GM18909 (cell line): ENCODE results near the gene NGRN.

Experiments used
- ATAC-seq: cut with Tn5 transposase; IDR thresholded peaks from one replicate; pipeline ENCODE4 v1.9.1; 2021; ENCODE audit warnings: mild to moderate bottlenecking; ENCODE audit not compliant: unreplicated experiment, poor library complexity

The NGRN gene

DNA sequence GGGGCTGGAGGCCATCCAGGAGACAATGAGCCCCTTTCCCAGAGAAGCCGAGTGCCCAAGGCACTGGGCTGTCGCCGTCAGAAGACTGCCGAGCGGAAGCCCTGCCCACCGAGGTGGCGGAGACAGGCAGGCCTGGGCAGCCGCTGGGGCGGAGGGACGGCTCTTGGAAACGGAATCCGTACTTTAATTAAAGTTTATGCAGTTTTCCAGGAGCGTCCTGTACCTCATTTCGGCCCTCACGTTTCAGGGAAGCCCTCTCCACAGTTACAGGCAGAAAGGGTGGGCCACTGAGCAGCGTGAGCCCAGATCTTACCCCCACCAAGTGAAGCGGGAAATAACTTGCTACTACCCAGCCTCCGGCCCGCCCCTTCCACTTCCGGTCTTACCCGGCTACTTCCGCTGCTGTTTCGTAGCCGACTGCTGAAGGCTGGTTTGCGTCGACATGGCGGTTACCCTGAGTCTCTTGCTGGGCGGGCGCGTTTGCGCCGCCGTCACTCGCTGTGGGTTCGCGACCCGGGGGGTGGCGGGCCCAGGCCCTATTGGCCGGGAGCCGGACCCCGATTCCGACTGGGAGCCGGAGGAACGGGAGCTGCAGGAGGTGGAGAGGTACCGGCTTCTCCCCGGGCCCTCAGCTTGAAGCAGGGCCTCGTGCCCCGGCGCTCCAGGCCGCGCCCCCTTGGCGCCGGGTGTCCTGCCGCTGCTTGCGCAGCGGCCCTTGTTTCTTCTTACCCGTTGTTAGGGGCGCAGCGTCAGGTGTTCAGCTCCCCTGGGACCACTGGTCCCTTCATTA is at the start of gene NGRN:
Gene NGRN (plus strand): TSS at position 402 of the 790 bp plus-strand sequence. CDS start 41 bp downstream, at position 443.
- ATAC-seq: peak; percentile 91

GRCh38 chr15:90217671-90218394 is 47.6 kb upstream of the NGRN start:
- no peak for ATAC-seq

GRCh38 chr15:90219421-90220141 is 45.9 kb upstream of the NGRN start:
- ATAC-seq: no peak

DNA sequence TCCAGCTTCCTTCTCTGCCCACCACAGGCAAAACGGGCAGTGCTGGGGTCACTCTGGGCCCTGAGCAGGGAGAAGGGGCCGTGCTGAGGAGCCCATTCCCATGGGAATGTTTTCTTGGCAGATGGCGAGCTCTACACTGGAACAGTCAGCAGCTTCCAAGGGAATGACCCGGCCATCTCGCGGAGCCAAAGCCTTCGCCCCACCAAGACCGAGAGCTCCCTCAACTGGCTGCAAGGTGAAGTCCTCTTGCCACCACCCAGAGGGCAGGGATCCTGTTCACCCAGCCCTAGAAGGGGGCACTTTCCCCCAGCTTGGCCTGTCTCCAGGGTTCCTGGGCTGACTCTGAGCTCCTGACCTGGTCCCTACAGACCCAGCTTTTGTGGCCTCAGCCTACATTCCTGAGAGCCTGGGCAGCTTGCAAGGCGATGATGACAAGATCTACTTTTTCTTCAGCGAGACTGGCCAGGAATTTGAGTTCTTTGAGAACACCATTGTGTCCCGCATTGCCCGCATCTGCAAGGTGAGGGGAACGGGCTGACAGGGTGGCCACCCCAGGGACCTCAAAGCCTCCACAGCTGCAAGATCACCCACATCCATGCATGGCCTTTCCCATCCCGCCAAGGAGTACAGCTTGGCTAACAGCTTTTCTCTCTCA is 44.1 kb upstream of the NGRN start:
- no peak for ATAC-seq

GRCh38 chr15:90222547-90222946 is 42.9 kb upstream of the NGRN start:
- ATAC-seq: no peak

DNA sequence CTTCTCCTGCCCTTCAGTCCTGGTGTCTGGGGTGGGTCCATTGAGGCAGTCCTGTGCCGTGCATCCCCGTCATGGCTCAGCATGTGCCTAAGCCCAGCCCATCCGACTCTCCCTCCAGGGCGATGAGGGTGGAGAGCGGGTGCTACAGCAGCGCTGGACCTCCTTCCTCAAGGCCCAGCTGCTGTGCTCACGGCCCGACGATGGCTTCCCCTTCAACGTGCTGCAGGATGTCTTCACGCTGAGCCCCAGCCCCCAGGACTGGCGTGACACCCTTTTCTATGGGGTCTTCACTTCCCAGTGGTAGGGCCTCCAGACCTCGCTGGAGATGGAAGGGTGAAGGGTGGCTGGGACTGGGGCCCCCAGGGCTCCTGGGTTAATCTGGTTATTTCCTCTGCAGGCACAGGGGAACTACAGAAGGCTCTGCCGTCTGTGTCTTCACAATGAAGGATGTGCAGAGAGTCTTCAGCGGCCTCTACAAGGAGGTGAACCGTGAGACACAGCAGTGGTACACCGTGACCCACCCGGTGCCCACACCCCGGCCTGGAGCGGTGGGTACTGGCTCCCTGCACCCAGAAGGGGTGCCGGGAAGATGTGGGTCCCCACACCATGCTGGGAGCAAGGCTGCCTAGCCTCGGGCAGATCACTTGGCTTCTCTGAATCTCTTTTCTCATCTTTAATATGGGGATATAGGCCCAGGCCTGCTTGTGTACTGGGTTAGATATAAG is 41.9 kb upstream of the NGRN start:
- no peak for ATAC-seq

GRCh38 chr15:90225047-90225446 is 40.4 kb upstream of the NGRN start:
- no peak for ATAC-seq

DNA sequence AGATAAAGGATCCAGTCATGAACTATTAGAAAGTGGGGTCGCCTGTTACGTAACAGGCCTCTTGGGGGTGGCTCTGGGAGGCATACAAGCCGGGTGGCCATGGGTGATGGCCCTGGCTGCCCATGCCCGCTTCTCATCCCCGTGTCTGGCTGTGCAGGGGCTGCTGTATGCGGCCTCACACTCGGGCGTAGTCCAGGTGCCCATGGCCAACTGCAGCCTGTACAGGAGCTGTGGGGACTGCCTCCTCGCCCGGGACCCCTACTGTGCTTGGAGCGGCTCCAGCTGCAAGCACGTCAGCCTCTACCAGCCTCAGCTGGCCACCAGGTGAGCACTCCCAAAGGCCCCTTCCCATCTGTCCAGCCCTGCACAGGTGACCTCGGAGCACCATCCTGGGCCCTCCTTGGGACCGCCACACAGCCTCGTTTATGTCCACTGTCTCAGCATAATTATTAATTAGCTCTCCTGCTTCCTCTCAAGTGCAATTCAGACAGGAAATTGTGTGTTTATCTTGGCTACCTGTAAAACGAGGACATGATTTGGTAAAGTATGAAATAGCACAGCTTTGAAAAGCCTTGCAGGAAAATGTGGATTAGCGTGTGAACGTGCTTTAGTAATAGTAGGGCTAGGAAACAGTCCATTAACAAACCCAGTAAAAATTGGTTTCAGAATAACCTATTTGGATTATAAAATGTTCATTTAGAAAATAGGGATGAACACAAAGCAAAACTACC is 39.8 kb upstream of the NGRN start:
- ATAC-seq: no peak

DNA sequence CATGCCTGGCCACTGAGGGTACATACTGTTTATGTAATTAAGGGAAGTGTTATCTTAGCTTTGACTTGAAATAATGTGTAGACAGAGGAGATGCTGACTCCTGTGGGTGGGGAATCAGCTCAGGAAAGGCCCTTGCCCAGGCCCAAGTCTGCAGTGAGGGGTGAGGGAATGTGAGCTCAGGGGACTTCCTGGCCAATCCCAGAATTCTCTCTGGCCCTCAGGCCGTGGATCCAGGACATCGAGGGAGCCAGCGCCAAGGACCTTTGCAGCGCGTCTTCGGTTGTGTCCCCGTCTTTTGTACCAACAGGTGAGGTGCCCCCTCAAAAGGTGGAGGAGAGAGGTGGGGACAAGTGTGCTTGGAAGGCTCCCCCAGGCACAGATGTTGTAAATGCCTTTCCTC is 38.1 kb upstream of the NGRN start:
- no peak for ATAC-seq

GRCh38 chr15:90227816-90228772 is 37.4 kb upstream of the NGRN start:
- no peak for ATAC-seq

DNA sequence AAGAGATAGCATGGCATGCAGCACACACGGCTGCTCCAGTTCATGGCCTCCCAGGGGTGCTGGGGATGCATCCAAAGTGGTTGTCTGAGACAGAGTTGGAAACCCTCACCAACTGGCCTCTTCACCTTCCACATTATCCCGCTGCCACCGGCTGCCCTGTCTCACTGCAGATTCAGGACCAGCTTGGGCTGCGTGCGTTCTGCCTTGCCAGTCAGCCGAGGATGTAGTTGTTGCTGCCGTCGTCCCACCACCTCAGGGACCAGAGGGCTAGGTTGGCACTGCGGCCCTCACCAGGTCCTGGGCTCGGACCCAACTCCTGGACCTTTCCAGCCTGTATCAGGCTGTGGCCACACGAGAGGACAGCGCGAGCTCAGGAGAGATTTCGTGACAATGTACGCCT is 36.5 kb upstream of the NGRN start:
- ATAC-seq: no peak

DNA sequence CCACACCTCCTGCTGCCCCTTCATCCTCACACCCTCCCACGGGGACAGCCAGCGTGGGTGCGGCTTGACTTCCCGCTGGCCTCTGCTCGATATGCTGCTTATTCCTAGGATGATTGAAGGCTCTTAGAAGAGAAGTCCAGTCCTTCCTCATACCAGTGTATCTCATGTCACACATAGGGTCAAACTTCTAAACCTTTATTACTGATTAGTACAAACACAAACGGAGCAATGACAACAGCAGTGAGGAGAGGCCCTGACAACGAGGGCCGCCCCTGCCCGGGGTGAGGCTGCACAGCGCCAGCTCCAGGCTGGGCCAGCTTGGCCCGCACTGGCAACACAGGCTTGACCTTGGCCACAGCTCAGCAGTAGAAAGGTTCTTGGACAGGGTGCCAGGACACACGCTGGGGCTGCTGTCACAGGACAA is 35.4 kb upstream of the NGRN start:
- no peak for ATAC-seq

- ATAC-seq: no peak
These were observed 34.9 kb upstream of the NGRN start for GRCh38 chr15:90230610-90231009.

DNA sequence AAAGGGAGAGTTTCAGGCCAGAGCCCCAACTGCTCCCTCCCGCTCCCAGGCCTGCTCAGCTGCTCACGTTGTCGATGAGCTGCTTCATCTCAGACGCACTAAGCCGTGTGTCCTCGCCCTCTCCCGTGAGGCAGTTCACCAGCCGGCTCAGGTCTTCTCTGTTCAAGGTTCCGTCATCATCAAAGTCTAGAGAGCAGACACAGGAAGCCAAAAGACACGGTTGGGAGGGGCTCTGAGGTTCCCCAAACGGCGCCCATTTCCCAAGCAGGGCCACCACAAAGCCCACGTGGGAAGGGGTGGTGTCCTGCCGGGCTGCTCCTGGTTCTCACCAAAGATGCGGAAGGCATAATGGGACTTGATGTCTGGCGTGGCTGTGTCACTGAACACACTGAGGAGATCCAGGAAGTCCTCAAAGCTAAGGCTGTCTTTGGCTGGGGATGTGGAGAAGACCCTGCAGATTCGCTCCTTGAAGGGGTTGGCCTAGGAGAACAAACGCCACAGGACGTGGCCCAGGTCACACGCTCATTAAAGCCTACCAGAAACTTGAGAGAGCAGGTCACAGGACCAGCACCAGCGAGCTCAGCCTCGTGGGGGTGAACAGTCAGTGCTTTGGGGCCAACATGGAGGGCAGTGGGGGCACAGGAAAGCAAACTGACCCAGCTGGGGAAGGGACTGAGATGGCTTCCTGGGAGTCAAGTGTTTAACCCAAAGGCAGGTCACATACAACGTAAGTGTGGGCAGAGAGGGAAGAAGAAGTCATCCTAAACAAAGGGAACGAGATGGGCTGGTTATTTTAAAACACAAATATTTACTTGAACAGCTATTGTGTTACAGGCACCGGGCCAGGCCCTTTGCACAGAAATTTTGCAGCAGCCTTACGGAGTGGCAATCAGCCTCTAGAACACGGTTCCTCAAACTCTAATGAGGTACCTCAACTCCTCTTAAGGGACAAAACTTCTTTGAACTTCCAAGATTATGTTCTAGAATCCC is 34.1 kb upstream of the NGRN start:
- no peak for ATAC-seq

- ATAC-seq: no peak
These were observed 33.3 kb upstream of the NGRN start for GRCh38 chr15:90232196-90232595.

DNA sequence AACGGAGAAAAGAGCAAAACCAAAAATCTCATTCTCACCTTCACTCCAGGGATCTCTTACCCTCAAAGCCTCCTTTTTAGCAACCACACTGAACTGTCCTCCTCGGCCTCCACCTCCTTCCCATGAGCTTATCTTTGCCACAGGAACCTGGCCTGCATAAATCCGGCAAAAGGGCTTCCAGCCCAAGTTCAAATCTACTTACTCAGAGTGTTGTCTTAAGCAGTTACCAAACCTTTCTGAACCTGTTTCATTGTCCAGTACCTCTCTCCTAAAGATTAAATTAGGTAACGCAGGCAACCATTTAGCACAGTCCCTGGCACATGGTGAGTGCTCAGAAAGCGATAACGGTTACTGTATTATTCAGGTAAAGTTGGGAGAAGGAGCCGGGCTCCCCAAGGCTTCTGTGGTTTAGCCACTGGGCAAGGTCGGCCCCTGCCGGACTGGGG is 32.5 kb upstream of the NGRN start:
- ATAC-seq: no peak
